Activated T-cell treated with anti-CD3 and anti-CD28 coated beads, Interleukin-2, amount 50 U/mL, for 72 hours (primary cell): ENCODE data around the gene AGAP2. TPM values are rescaled to one million over a fixed set of nuclear protein-coding genes. Genes with fewer than 3 reads are reported as not detected.

Source experiments
- ATAC-seq, 2 donors: fragments of 150-1000 bp; cut with Tn5 transposase; replicated peaks in 1 of 2; 2 replicates each; pipeline ENCODE4 v1.10.0; 2021; ENCODE audit warnings: moderate library complexity in 2 of 2, mild to moderate bottlenecking in 1 of 2
- DNase-seq, 2 donors: peaks; one replicate each; pipeline ENCODE4 v3.0.0; 2021 to 2022; ENCODE audit warnings: mixed read lengths in 1 of 2
- H3K27ac Mint-ChIP-seq: one replicate; pipeline ENCODE4 v1.8.0; 2022; ENCODE audit warnings: mild to moderate bottlenecking, moderate library complexity, mixed read lengths
- H3K27me3 Mint-ChIP-seq: one replicate; pipeline ENCODE4 v1.8.0; 2022; ENCODE audit warnings: low read depth, mixed read lengths
- H3K36me3 Mint-ChIP-seq, 2 donors: one replicate each; pipeline ENCODE4 v1.8.0; 2022; ENCODE audit warnings: mixed read lengths in 2 of 2, mild to moderate bottlenecking in 1 of 2; ENCODE audit not compliant: insufficient read depth in 2 of 2
- H3K4me1 Mint-ChIP-seq: one replicate; pipeline ENCODE4 v1.8.0; 2022; ENCODE audit warnings: low read depth, mixed read lengths
- H3K4me3 Mint-ChIP-seq, 2 donors: one replicate each; pipeline ENCODE4 v1.8.0; 2022; ENCODE audit warnings: mild to moderate bottlenecking in 2 of 2, mixed read lengths in 2 of 2, moderate library complexity in 2 of 2
- H3K9me3 Mint-ChIP-seq, 2 donors: one replicate each; pipeline ENCODE4 v1.8.0; 2022; ENCODE audit warnings: mixed read lengths in 2 of 2
- total RNA-seq, 2 donors: library from RNA; stranded (reverse); gene quantifications; one replicate each; pipeline ENCODE4 v1.2.3, GENCODE V29; 2022

The AGAP2 gene
- 10 to 100 TPM; 21.7 to 26.9 TPM for total RNA-seq

DNA sequence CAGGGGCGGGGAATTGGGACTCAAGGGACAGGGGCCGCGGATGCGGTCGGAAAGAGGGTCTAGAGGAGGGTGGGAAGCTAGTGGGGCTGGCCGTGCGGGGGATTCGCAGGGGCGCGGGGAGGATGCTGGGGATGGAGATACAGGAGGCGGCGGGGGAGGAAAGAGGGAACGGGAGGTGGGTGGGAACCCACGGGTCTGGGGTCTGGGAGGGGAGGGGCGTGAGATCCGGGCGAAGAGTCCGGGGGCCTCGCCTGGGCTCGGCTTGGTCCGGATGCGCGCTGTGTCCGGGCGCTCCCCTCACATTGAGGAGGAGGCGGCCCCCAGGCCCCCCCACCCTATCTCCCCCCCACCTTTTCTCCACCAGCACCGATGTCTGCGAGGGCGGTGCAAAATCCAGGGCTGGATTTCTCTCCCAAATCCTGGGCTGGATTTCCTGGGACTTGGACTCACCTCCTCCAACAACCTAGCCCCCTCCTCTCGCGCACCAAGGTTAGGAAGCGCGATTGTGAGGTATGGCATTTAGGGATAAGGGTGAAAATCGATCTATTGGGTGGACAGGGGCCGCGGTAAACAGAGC lies at the start of gene AGAP2:
Gene AGAP2, minus strand, starts transcription at position 82 of the 577 bp plus-strand sequence. CDS start 496 bp downstream, outside the sequence.
- ATAC-seq (no peak), DNase-seq (no peak)
- no peaks in the 10 kb centered on the region for H3K27me3 Mint-ChIP-seq
- H3K27ac Mint-ChIP-seq: peak within 1 kb of the TSS; percentile 75
- peaks cover 45% of the 10 kb centered on the region for H3K4me1 Mint-ChIP-seq
- H3K36me3 Mint-ChIP-seq: peaks cover 2 to 7% of the 10 kb centered on the region in 2 donors
- no peaks in the 10 kb centered on the region for H3K9me3 Mint-ChIP-seq
- H3K4me3 Mint-ChIP-seq: peak within 1 kb of the TSS; percentile 56 to 61

DNA sequence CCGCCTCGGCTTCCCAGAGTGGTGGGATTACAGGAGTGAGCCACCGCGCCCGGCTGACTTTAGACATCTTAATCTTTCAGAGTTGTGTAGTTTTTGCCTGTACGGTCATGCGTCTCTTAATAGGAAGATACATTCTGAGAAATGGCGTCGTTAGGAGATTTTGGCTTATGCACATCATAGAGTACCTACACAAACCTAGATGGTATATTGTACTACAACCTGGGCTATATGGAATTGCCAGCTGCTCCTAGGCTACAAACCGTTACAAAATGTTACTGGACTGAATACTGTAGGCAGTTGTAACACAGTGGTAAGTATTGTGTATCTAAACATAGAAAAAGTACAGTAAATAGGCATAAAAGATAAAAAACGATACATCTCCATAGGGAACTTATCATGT lies 45.3 kb upstream of the AGAP2 start:
- DNase-seq (no peak), ATAC-seq (no peak)
- Mint-ChIP-seq H3K9me3 (no peaks in the 10 kb centered on the region), H3K36me3 (peaks cover 0 to 26% of the 10 kb centered on the region in 2 donors), H3K4me3 (peak overlapping the region; percentile 65 to 72), H3K4me1 (peaks cover 20% of the 10 kb centered on the region), H3K27me3 (no peaks in the 10 kb centered on the region), H3K27ac (peak overlapping the region; percentile 62)

DNA sequence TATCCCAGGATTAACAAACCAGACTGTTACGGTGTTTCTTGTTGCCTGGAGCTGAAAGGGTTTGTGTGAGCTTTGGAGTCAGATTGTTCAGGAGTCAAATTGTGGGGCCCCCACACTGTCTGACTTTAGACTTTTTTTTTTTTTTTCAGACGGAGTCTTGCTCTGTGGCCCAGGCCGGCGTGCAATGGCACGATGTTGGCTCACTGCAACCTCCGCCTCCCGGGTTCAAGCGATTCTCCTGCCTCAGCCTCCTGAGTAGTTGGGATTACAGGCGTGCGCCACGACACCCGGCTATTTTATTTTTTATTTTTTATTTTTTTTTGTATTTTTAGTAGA lies 44.9 kb upstream of the AGAP2 start:
- H3K4me1 Mint-ChIP-seq: peaks cover 20% of the 10 kb centered on the region
- peak overlapping the region; percentile 97 for H3K27ac Mint-ChIP-seq
- peaks cover 0 to 24% of the 10 kb centered on the region in 2 donors for H3K36me3 Mint-ChIP-seq
- no peaks in the 10 kb centered on the region for H3K27me3 Mint-ChIP-seq
- no peaks in the 10 kb centered on the region for H3K9me3 Mint-ChIP-seq
- ATAC-seq (no peak), DNase-seq (no peak)
- H3K4me3 Mint-ChIP-seq: peak overlapping the region; percentile 98

DNA sequence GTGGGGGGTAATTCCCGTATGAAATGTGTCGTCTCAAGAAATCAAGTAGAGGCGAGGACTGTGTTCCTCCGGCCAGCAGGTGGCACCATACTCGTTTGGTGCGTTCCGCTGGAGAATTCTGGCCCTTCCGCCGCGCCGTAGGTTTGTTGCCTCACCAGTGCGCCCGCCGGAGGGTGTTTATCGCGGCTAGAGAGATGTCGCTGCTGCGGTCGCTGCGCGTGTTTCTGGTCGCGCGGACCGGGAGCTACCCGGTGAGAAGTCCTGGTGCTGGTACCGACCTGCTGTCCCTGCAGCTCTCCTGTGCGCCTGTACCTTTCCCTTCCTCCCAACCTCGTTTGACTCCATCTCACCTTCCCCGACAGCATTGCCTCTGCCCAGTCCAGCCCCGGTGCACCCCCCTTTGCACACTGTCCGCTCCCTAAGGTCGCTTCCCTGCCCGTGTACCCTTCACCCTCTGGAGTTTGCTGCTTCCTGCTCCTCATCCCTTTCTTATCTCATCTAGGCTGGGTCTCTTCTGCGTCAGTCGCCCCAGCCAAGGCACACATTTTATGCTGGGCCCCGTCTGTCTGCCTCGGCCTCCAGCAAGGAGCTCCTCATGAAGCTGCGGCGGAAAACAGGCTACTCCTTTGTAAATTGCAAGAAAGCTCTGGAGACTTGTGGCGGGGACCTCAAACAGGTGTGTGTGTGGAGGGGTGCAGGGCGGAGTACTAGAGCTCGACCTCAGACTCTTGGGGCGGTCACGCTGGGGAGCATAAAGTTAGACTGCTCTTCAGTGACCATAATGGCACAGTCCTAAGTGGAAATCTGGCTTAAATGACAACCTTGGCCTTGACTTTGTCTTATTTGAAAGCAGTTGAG lies 44.3 kb upstream of the AGAP2 start, which contains the start of gene TSFM:
Gene TSFM, plus strand, starts transcription at position 180 of the 858 bp plus-strand sequence. Its CDS starts 15 bp downstream, at position 195.
- peak; percentile 97 for DNase-seq
- Mint-ChIP-seq H3K9me3 (no peaks in the 10 kb centered on the region), H3K36me3 (peaks cover 1 to 23% of the 10 kb centered on the region in 2 donors), H3K27me3 (no peaks in the 10 kb centered on the region), H3K4me3 (peak within 1 kb of the TSS; percentile 98), H3K4me1 (peaks cover 20% of the 10 kb centered on the region), H3K27ac (peak within 1 kb of the TSS; percentile 97)
- ATAC-seq: peak; percentile 89 to 91

DNA sequence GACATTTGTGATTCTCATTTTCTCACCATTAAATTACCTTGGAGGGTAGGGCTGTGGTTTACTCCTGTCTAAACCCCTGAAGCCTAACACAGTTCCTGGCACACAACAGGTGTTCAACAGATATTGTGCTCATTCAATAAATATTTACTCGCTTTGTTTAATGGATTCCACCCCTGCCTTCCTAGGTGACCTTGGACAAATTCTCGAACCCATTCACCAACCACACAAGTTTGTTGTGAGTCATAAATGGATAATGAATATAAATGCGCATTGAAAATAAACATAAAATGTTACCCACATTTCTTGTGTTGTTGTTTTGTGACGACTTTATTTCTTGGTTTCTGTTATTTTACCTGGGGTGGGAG lies 43.7 kb upstream of the AGAP2 start:
- Mint-ChIP-seq H3K36me3 (peaks cover 1 to 18% of the 10 kb centered on the region in 2 donors), H3K4me3 (peak overlapping the region; percentile 98), H3K27ac (peak overlapping the region; percentile 97), H3K27me3 (no peaks in the 10 kb centered on the region), H3K9me3 (no peaks in the 10 kb centered on the region), H3K4me1 (peaks cover 20% of the 10 kb centered on the region)
- ATAC-seq: peak in 1 of 2 donors; percentile 1
- DNase-seq: no peak

DNA sequence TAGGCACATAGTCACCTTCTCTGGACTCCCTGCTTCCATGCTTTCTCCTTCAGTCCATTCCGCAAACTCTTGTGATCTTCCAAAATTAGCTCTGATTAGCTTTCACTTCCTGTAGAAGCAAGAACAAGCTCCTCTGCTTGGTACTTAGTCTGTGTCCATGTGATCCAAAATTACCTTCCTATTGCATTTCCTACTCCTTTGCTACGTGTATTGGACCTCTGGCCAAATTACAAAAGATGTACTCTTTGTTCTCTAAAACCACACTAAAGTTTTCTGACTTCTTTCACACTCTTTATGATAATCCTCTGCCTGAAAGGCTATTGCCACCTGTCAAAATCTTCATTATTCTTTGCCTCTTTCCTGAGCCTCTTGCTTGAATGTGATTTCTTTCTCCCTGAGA lies 43.3 kb upstream of the AGAP2 start:
- Mint-ChIP-seq H3K4me3 (peak overlapping the region in 1 of 2 donors; percentile 98), H3K4me1 (peaks cover 20% of the 10 kb centered on the region), H3K27me3 (no peaks in the 10 kb centered on the region), H3K27ac (peak overlapping the region; percentile 97), H3K9me3 (no peaks in the 10 kb centered on the region), H3K36me3 (peaks cover 1 to 18% of the 10 kb centered on the region in 2 donors)
- ATAC-seq: no peak
- DNase-seq: no peak

DNA sequence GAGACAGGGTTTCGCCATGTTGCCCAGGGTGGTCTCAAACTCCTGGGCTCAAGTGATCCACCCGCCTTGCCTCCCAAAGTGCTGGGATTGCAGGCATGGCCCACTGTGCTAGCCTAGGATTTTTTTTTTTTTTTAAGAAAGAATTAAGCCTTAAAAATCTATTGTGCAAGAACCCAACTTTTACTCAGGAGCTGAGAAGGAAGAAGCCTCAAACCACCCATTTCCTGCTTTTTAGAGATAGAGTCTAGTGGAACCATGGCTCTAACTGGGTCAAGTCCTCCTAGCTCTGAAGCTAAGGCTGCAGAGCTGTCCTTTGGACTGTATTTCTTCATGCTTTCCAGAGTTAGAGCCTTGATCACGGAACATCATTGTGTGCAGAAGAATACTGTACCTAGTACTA lies 42.7 kb upstream of the AGAP2 start:
- peaks cover 1 to 13% of the 10 kb centered on the region in 2 donors for H3K36me3 Mint-ChIP-seq
- H3K27me3 Mint-ChIP-seq: no peaks in the 10 kb centered on the region
- peak overlapping the region; percentile 97 for H3K27ac Mint-ChIP-seq
- no peak overlapping the region for H3K4me3 Mint-ChIP-seq
- ATAC-seq (no peak), DNase-seq (no peak)
- H3K9me3 Mint-ChIP-seq: no peaks in the 10 kb centered on the region
- peaks cover 20% of the 10 kb centered on the region for H3K4me1 Mint-ChIP-seq

DNA sequence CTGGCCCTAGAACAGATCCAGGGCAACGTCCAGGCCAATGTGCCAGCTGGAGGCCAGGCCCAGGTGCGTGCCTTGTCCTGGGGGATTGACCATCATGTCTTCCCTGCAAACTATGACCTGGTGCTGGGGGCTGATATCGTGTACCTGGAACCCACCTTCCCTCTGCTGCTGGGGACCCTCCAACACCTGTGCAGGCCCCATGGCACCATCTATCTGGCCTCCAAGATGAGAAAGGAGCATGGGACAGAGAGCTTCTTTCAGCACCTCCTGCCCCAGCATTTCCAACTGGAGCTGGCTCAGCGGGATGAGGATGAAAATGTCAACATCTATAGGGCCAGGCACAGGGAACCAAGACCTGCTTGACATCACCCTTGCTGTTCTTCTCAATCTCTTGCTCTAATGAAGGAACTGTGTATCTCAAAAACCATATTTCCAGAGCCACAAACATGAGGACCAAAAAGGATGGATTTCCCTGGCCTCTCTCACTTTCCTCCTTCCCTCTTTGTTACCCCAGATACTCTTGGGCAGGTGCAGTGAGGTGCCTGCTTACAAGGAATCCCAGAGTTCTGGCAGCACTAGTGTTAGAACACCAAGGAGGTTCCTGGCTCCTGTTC lies 41.8 kb upstream of the AGAP2 start:
- no peak overlapping the region for H3K4me3 Mint-ChIP-seq
- H3K9me3 Mint-ChIP-seq: no peaks in the 10 kb centered on the region
- H3K27ac Mint-ChIP-seq: no peak overlapping the region
- ATAC-seq (no peak), DNase-seq (no peak)
- peaks cover 20% of the 10 kb centered on the region for H3K4me1 Mint-ChIP-seq
- no peaks in the 10 kb centered on the region for H3K27me3 Mint-ChIP-seq
- peaks cover 6 to 11% of the 10 kb centered on the region in 2 donors for H3K36me3 Mint-ChIP-seq

DNA sequence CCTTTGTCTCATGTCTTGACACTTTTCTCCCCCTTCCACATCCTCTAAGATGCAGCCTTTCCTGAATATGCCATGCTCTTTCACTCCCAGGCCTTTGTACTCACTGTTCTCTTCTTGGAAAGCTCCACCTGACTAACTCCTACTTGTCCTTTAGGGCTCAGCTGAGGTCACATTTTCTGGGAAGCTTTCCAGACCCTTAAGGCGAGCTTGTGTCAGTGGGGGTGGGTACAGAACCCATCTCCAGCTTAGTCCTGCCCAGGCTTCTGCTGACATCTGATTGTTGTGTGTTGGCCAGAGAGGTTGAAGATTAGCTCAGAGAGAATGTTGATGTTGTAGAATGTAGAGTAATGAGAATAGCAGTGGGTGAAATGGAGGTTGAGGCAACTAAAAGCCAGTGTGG lies 41.2 kb upstream of the AGAP2 start:
- Mint-ChIP-seq H3K4me3 (no peak overlapping the region), H3K36me3 (peaks cover 6 to 11% of the 10 kb centered on the region in 2 donors), H3K27ac (peak overlapping the region; percentile 17), H3K4me1 (peaks cover 20% of the 10 kb centered on the region), H3K9me3 (no peaks in the 10 kb centered on the region), H3K27me3 (no peaks in the 10 kb centered on the region)
- ATAC-seq (no peak), DNase-seq (no peak)

DNA sequence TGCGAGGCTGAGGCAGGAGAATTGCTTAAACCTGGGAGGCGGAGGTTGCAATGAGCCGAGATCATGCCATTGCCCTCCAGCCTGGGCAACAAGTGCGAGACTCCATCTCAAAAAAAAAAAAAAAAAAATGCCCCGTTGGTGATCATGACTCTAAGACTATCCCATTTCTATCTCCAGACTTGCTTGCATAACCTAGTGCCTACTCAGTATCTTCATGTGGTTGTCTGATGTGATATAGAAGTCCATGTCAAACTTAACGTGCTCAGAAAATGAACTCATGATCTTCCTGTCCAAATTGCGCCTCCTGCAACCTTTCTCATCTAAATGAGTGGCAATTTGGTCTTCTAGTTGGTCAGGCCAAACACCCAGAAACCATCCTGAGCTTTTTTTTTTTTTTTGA lies 39.4 kb upstream of the AGAP2 start:
- Mint-ChIP-seq H3K4me3 (no peak overlapping the region), H3K27ac (no peak overlapping the region), H3K27me3 (no peaks in the 10 kb centered on the region), H3K36me3 (peaks cover 6% of the 10 kb centered on the region in 2 donors), H3K4me1 (peaks cover 24% of the 10 kb centered on the region), H3K9me3 (no peaks in the 10 kb centered on the region)
- ATAC-seq (no peak), DNase-seq (no peak)

DNA sequence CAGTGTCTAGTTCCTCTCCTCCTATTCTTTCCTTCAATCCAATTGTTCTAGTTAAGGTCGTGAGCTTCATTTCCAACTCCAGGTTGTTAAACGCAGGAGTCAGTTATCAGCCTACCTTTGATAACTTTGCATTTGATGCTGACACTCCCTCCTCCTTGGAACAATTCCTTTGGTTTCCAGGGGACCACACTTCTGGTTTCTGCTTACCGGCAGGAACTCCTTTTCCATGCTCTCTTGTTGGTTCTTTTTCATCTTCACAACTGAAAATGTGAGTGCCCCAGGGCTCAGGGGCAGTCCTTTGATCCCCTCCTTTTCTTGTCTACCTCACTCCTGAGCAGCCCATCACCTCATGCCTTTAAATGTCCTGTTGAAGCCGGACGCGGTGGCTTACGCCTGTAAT lies 38.8 kb upstream of the AGAP2 start:
- no peak overlapping the region for H3K27ac Mint-ChIP-seq
- no peaks in the 10 kb centered on the region for H3K9me3 Mint-ChIP-seq
- peaks cover 3 to 6% of the 10 kb centered on the region in 2 donors for H3K36me3 Mint-ChIP-seq
- ATAC-seq (no peak), DNase-seq (no peak)
- no peak overlapping the region for H3K4me3 Mint-ChIP-seq
- peaks cover 22% of the 10 kb centered on the region for H3K4me1 Mint-ChIP-seq
- H3K27me3 Mint-ChIP-seq: no peaks in the 10 kb centered on the region

DNA sequence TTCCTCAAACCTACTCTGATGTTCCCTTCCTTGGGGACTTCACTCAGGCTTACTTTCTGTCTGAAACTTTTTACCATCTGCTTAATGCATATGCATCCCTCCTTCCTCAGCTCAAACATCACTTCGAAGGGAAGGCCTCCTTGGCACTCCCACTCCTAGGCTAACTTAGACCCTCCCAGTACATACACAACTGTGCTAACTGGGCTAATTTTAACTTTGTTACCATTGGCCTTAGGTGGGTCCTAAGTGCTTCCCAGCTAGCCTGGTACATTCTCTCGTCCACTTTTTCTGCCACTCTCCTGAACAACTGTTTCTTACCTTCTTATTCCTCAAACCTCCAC lies 37.7 kb upstream of the AGAP2 start:
- DNase-seq (no peak), ATAC-seq (no peak)
- no peak overlapping the region for H3K4me3 Mint-ChIP-seq

DNA sequence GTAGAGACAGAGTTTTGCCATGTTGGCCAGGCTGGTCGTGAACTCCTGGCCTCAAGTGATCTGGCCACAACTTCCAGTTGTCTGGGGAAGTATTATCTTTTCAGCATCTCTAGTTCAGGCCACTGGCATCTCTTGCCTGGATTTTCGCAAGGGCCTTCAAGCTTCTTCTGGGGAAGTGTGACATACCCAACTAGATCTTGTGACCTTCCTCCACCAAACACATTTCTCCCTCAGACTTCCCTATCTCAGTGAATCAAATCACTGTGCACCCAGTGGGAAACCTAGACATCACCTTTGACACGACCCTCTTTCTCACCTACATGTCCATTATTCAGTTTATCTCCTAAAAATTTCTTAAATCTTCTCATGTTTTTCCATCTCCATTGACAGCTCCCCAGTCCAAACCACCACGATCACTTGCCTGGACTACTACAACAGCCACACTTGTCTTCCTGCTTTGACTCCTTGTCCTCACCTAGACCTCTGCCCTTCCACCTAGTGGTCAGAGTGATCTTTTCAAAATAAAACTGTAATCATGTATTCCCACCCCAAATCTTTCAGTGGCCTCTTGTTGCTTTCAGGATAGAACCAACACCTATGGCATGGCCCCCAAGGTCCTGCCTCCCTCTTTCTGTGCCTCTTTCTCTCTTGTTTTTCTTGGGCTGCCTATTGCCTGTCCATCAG lies 37.2 kb upstream of the AGAP2 start:
- DNase-seq: no peak
- Mint-ChIP-seq H3K4me3 (no peak overlapping the region), H3K27ac (no peak overlapping the region), H3K27me3 (no peaks in the 10 kb centered on the region), H3K9me3 (no peaks in the 10 kb centered on the region), H3K4me1 (peaks cover 25% of the 10 kb centered on the region), H3K36me3 (peaks cover 6 to 8% of the 10 kb centered on the region in 2 donors)
- no peak for ATAC-seq

More for the DNA sequence above, 37.7 kb upstream of the AGAP2 start:
- Mint-ChIP-seq H3K36me3 (peaks cover 6 to 8% of the 10 kb centered on the region in 2 donors), H3K27ac (no peak overlapping the region), H3K9me3 (no peaks in the 10 kb centered on the region), H3K27me3 (no peaks in the 10 kb centered on the region), H3K4me1 (peaks cover 20% of the 10 kb centered on the region)
